NCI-H2171 (cell line): Measurements from ENCODE around the gene GDA.

Experiments
- DNase-seq: peaks from one replicate; lab custom pipeline; 2025; lab: John Stamatoyannopoulos, UW

Gene GDA

GRCh38 chr9:72149231-72149975, at the start of gene GDA:
GDA (plus strand) TSS chr9:72149440; CDS start chr9:72149560, 120 bp downstream.
- DNase-seq = no peak

GRCh38 chr9:72102520-72102919, 46.7 kb upstream of the GDA start:
- no peak for DNase-seq

- no peak for DNase-seq
Measured at GRCh38 chr9:72113056-72113455, 36.2 kb upstream of the GDA start.

DNA sequence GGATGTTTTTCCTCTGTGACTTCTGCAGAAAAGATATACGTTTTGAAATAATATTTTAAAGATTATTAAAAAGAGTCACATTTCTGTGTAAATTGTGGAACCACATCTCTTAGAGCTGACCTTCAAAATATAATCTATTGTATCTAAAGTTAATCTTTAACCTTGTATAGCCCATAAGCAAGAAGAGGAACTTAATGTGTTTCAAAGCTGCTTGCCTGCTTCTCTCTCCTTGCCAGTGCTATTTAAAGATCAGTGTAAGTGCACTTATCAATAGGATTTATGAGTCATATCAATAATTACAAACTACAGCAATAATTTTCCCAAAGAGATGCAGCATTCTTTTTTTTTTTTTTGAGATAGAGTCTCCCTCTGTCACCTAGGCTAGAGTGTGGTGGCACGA, 29.4 kb upstream of the GDA start:
- no peak for DNase-seq

DNA sequence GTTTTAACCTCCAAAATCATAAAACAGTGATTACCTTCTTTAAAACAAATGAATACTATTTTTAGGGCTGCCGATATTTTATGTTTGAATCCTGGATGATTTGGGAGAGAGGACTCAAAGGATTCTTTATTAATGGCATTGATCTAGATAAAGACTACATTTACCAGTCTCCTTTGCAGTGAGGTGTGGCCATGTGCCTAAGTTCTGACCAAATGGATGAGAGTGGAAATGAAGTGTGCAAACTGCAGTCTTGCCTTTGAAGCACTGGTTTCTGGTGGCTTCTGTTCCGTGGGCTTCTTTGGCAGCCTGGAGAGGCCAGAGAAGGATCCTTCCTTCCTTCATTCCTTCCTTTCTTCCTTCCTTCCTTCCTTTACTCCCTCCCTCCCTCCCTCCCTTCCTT, 24.3 kb upstream of the GDA start:
- DNase-seq = no peak

DNA sequence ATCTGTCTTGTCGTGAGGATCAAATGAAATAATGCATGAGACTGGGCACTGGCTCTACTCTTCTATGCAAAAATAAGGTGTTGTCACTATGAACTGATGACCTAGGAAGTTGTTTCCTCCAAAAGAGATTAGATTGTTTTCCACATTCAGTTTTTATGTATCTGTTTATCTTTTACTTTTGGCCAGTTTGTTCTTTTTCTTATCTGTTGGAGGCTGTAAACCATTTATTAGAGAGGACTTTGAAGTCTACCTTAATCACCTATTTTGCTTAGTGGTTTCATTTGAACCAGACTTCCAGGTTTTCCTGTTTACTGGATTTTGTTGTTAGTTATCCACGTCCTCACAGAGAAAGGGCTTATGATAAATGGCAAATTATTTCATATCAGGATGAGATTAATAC, 21.5 kb upstream of the GDA start:
- no peak for DNase-seq

- no peak for DNase-seq
Measured at GRCh38 chr9:72128526-72128925, 20.7 kb upstream of the GDA start.

DNA sequence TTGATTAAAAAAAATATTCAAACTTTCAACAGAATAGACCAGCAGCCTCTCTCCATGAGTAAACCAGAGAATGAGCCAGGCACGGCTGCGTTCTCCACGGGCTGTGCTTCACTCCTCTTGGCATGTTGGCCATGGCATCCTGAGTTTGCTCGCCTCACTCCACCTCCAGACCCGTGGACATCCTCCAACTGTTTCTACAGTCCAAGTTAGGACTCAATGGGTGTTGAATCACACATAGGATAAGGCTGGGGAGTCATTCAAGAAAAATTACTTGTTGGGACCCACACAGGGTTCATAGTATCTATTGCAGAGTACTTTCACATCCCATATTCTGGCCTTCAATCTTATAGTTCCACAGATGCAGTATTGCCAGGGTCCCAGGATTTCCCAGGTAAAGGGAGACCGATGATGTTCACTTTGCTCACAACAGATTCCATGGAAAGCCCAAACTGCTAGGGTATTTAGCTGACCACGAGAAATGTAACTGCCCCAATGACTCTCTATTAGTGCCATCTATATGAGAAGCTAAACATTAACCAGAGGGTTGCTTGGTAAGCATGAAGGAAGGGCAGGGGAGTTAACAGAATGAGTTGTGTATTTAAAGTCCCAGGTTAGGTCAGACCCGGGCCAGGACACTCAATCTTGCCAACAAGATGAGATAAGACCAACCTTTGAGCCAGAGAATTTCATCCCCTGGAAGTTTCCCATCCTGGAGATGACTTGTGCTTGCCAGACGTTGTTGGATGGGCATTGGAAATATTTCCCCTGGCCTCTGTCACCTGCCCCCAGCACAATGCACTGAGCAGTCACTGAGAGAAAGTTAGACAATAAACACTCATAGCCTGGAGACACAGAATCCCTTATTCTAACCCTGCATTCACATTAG, 19.7 kb upstream of the GDA start:
- DNase-seq = no peak

DNA sequence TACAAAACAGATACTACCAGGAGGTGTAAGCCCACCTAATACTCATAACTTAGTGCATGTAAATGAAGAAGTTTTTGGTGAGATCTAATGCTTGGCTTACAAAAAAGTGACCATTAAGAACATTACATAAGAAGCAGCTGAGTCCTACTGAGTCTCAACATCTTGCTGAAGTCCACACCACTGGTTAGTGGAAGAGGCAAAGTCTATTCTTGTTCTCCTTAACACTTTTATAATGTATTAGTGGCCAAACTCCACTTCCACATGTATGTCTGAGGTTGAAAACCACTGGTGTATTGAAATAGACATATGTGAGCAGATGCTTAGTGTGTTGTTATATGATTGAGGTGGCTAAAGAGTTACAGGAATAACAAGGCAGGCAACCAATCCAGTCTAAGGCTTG, 18.9 kb upstream of the GDA start:
- DNase-seq = no peak

DNA sequence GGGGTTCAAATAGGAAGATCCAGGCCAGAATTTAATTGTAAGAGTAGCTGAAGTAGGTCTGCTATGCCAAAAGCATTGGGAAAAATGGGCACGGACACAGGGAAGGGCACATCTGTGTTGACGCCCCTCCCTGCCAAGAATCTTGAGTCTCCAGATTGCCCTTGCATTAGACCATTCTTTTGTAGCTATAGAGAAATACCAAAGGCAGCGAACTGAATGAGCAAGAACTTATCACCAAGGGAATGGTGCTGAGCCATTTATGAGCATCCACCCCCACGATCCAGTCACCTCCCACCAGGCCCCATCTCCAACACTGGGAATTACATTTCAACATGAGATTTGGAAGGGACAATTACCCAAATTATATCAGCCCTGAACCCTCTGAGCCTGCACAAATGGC, 18.0 kb upstream of the GDA start:
- no peak for DNase-seq

- no peak for DNase-seq
Measured at GRCh38 chr9:72132052-72132451, 17.2 kb upstream of the GDA start.

- DNase-seq = no peak
Measured at GRCh38 chr9:72133365-72134035, 15.7 kb upstream of the GDA start.

GRCh38 chr9:72134801-72135200, 14.4 kb upstream of the GDA start:
- DNase-seq = no peak

DNA sequence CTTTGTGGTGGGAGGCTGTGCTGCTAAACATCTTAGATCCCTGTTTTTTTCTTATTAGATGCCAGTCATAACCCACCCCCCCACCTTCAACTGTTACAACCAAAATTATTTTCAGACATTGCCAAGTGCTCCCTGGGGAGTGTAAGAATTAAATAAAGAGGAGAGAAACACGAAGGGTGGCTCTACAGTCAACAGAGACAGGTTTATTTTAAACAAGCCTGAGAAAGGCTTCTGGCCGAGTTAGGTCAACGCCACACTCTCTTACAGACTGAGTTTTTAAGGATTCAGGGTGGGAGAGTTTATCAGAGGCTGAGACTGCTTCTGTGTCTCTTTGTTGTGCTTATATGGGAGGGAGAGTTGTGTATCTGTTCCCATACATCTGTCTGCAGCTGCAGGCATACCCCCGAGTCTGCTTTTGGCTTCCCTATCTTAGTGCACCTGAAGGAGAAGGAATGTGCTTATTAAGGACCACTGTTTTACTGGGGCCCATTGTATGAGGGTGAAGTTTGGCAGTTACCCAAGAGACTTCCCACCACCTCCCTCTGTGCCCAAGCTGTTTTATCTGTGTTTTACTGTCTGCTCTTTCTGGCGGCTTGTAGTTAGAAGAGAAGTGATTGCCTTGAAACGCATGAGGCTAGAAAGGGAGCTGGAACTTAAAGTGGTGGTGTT, 11.4 kb upstream of the GDA start:
- no peak for DNase-seq

GRCh38 chr9:72139226-72139625, 10.0 kb upstream of the GDA start:
- no peak for DNase-seq

GRCh38 chr9:72140586-72140985, 8.7 kb upstream of the GDA start:
- DNase-seq = no peak

DNA sequence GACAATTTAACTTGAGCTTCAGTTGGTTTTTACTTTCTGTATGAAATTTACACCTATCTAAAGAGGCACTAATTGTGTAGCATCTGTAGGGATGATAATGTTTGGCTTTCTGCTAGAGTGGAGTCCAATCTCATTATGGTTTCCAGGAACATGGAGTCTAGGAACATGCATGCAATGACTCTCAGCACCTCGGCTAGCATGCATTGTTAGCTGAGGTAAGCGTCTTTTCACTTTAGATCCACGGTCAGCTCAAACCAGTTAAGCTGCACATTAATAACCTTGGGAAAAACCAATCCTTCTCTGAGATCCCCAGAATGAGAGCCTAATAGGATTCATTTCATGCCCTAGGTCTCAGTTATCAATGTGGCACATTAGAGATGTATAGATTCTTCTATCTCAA, 7.8 kb upstream of the GDA start:
- DNase-seq = no peak

DNA sequence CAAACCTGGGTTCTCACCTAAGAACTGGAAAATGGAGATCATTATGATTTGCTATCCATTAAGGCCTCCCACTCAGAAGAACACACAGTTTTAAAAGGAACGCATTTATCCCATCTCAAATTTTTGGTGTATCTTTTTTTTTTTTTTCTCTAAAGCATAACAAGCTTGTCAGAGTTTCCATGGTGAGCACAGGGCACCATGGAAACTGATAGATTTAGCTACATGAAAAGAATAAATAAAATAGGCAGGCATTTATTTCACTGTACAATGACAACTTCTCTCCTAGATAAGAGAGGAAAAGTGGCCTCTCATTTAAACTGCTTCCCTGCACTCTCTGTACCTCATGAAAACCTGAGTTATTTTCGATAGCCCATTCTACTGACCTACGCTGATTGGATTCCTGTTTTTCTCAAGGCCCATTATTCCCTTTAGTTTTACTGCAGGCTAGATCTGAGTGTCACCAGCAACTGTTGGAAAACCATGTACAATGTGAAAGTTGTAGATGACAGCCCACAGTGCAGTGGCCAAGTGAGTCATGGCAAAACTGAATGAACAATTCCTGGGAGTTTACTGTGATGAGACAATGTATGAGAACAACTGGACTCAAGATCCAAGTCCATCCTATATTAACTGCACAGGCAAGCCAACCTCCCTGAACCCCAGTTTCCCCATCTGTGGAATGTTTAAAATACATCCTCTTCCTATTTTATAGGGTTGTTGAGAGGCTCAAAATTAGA, 4.3 kb upstream of the GDA start:
- DNase-seq = no peak

GRCh38 chr9:72145733-72146505, 3.3 kb upstream of the GDA start:
- DNase-seq = no peak

- DNase-seq = no peak
Measured at GRCh38 chr9:72147676-72148075, 1.6 kb upstream of the GDA start.

DNA sequence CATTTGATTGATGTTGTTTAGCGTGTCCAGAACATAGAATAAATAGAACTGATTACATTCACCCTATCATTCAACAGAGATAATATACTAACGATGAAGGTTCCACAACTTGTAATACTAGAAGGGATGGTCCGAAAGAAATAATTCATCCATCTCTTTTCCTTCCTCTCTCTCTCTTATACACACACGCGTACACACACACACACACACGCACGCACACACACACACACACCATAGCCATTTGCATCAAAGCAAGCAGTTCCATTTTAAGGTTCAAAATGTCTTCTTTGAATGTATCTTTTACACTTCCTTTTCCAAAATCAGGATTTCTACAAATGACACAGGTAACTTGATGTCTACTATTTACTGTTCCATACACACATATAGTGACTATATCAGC, 887 bp downstream of the GDA start:
- no peak for DNase-seq
